ENCODE data around the gene LILRB4.

- no peak for TF ChIP-seq POLR2A (IDR thresholded peaks at IDR 0.05; ENCODE audit: low read length)
- TF ChIP-seq GATA1 (IDR thresholded peaks at IDR 0.05; ENCODE audit: low read depth, low read length) = no peak
Observed at GRCh38 chr19:54696766-54697165, 34.0 kb downstream of the LILRB4 start.

All from erythroblast (primary cell).